GM19025 (cell line): ENCODE measurements around the gene WDR74.
A peak's percentile ranks its signal among the peaks of the same experiment; 100 is the strongest.
"Not testable (repeated sequence)": the region's sequence is repeated elsewhere in the genome, so short reads cannot be mapped to it uniquely, and the experiment has no call there.

Experiments used
- ATAC-seq: cut with Tn5 transposase; IDR thresholded peaks from one replicate; pipeline ENCODE4 v1.9.1; 2021; ENCODE audit warnings: mild to moderate bottlenecking, low read depth, moderate library complexity; ENCODE audit not compliant: unreplicated experiment

Gene WDR74

DNA sequence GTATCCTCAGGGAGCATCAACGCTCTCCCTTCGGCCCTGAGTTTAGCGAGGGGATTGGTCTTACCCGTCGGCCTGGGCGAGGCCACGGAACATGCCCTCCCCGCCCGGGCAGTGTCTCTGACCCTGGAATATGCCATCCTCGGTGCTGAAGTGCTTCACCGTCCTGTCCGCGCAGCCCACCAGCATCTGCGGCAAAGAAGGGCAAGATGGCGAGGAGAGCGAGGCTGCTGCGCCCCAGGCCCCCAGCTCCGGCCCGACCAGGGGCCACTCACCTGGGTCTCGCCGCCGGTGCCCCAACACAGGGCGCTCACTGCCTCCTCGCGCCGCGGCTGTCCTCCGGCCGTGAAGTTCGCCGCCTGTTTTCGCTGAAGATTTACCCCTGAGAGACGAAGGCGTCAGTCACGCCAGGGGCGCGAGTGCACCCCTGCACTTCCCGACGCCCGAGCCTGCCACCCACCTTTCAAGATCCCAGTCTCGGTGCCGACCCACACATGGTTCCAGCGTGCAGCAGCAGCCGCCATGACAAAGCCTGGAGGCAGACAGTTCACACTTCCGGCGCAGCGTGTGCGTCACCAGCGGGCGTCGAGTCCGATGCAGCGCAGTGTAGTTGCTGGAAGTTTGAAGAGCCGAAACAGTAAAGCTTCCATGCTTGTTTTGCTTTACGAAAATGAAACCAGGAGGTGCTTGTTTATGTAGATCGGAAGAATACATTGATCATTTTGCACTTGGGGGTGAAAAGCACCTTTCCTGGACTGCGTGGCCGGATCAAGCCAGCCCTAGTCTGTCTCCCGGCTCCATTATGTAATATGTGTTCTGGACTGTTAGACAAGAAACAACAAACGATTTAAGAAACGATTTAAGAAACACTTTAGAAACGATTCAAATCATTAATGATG is at the start of gene WDR74:
TSS of gene WDR74 (minus strand) at position 541 of the 896 bp plus-strand sequence. CDS start at position 521, 20 bp downstream.
- peak; percentile 40 for ATAC-seq

DNA sequence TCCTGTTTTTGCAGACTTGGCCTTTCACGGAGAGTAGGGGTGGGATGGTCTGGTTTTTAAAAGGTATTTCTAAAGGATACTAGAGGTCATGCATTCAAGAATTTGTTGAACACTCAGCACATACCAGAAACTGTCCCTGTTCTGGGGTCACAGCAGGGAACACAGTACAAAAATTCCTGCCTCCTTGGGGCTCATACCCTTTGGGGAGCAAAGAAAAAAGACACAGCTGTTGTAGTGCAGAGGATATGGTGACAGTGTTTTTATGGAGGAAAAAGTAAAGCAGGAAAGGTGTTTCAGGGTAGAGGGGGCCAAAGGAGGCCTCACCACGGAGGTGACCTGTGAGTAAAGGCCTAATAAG is 49.7 kb upstream of the WDR74 start:
- no peak for ATAC-seq

DNA sequence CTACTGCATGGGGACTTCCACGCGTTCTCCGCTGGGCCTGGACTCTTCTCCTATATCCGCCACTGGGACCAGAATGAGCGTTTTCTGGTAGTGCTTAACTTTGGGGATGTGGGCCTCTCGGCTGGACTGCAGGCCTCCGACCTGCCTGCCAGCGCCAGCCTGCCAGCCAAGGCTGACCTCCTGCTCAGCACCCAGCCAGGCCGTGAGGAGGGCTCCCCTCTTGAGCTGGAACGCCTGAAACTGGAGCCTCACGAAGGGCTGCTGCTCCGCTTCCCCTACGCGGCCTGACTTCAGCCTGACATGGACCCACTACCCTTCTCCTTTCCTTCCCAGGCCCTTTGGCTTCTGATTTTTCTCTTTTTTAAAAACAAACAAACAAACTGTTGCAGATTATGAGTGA is 49.0 kb upstream of the WDR74 start:
- ATAC-seq = no peak

DNA sequence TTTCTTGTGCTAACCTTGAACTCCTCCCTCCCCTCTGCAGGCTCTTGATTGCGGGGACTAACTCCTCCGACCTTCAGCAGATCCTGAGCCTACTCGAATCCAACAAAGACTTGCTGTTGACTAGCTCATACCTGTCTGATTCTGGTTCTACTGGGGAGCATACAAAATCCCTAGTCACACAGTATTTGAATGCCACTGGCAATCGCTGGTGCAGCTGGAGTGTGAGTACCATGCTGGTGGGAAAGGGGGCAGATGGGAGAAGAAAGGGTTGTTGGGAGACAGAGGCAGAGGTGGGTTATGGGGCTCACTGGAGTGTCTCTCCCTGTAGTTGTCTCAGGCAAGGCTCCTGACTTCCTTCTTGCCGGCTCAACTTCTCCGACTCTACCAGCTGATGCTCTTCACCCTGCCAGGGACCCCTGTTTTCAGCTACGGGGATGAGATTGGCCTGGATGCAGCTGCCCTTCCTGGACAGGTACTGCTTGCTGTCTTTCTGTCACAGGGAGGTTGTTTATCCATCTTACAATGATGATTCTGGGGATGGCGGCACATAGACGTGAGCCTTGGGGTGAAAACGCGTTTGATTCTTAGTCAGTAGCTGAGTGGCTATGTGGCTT is 45.9 kb upstream of the WDR74 start:
- no peak for ATAC-seq

DNA sequence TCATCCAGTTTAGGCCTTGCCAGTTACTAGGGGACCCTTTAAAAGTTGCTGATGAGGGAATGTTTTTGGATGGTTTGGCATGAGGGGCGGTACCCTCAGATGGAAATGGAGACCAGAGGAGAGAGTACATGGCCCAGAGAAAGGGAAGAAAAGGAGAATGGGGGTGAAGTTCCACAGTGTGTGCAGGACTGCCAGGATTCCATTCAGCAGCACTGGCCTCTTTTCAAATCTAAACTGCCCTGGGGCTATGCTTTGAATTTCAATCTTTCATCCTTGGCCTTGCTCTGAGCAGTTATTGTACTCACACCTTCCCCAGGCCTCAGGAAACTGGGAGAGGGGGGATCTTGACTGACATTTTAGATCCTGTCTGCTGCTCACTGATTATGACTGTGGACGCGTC is 44.3 kb upstream of the WDR74 start:
- no peak for ATAC-seq

DNA sequence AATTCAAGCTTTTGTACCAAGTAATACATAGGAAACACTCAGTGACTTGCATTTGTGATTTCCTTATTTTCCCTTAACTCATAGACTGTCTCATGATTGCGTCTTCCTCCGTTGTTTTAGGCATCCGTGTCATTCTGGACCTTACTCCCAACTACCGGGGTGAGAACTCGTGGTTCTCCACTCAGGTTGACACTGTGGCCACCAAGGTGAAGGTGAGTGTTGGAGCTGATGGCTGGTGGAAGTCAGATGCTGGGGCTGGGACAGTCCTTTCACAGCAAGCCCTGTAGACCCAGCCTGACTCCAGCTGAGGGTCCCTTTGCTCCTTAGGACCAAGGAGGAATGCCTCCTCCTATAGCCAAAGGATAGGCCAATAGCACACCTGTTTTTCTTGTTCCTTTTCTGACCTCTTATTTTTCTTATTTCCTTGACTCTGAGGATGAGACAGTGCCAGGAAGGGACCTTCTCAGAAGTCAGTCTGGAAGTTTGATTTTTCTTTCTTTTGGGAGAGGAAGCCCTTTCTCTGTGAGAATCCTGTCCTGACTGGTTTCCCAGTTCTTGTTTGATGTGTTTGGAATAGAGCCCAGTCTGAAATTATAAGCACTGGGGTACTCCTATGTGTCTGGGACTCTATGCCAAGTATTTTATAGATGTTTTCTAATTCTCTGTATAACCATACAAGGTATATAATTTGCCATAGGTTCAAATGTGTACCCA is 43.6 kb upstream of the WDR74 start:
- no peak for ATAC-seq

DNA sequence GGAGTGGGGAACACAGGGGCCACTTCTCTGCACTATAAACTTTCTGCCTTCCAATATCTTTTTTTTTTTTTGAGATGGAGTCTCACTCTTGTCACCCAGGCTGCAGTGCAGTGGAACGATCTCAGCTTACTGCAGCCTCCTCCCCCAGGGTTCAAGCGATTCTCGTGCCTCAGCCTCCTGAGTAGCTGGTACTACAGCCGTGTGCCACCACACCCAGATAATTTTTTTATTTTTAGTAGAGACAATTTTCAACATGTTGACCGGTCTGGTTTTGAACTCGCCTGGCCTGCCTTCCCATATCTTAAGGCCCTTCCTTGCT is 43.0 kb upstream of the WDR74 start:
- no peak for ATAC-seq

- peak; percentile 26 for ATAC-seq
Observed at GRCh38 chr11:62881579-62882430, 42.4 kb upstream of the WDR74 start.

- peak; percentile 64 for ATAC-seq
Observed at GRCh38 chr11:62880803-62881578, 41.6 kb upstream of the WDR74 start, which contains the start of gene SLC3A2. Gene SLC3A2 (plus strand): TSS chr11:62880896. CDS start chr11:62881024, 128 bp downstream.

DNA sequence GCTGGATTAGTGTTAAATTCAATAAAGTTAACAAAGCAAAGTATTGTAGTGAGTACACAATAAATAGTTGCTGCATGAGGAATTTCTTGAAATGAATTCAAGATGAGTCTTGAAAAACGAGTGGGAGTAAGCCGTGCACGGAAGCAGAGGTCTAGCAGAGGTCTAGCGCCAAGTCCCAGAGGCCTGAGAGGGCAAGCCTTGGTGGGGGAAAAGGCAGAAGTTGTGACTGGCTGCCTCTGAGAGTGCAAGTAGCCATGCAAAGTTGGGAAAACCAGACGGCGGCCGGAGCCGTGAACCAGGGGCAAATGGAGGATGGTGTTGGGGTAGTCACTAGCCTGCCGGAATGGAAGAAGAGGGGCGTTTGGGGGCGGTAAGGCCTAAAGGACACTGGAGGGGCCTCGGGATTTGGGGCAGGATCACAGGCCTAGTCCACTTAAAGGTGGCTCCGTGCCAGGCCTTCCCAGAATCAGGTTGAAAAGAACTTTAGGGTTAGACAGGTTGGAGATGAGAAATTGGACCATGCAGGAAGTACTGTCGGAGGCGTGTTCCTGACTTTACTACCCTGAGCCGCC is 40.9 kb upstream of the WDR74 start:
- ATAC-seq = peak; percentile 7

DNA sequence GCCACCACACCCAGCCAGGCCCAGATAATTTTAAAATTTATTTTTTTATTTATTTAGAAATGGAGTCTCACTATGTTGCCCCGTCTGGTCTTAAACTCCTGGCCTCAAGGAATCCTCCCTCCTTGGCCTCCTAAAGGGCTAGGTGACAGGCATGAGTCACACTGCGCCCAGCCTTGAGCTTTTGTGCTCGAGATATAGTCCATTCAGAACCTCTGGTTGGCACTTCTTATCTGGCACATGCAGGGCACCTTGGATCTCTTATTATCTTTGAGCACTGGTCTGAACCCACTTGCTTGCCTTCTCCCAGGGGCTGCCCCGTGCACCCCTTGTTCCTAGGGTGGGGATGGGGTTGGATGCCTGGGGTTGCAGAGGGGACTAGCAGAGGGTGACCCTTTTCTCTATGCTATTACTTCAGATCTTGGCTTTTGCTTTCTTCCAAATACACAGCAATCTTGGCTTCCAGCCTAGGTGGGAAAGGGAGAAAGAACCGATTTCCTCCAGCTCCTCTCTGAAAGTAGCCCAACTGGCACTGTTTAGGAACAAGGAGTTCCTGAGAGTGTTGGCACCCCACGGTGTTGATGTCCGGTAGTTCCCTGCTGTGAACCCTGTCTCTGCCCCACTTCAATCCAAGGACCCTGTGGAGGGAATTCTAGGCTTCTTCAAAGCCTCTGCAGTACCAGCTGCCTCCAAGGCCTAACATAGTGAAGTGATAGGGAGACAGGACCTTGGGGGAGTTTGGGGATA is 40.0 kb upstream of the WDR74 start:
- ATAC-seq = no peak

- no peak for ATAC-seq
Observed at GRCh38 chr11:62876712-62877111, 37.3 kb upstream of the WDR74 start.

- no peak for ATAC-seq
Observed at GRCh38 chr11:62875698-62876478, 36.5 kb upstream of the WDR74 start.

GRCh38 chr11:62874851-62875250 is 35.5 kb upstream of the WDR74 start:
- ATAC-seq = no peak

DNA sequence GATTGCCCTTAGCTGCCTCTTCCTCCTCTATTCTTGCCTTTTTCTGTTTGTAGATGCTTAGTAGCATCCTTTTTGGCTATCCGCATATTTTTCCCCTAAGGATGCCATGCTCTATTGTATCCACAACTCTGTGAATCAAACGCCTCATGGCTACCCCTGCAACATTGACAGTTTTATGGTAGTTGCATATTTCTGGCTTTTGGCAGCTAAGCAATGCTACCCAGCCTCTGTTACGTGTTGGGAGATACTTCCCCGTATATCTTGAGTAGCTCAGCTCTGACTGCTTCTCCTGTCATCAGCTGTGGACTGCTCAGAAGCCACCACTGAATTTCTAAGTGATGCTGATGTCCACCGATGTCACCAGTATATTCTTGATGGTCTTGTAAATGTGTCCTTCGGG is 26.2 kb upstream of the WDR74 start:
- no peak for ATAC-seq

DNA sequence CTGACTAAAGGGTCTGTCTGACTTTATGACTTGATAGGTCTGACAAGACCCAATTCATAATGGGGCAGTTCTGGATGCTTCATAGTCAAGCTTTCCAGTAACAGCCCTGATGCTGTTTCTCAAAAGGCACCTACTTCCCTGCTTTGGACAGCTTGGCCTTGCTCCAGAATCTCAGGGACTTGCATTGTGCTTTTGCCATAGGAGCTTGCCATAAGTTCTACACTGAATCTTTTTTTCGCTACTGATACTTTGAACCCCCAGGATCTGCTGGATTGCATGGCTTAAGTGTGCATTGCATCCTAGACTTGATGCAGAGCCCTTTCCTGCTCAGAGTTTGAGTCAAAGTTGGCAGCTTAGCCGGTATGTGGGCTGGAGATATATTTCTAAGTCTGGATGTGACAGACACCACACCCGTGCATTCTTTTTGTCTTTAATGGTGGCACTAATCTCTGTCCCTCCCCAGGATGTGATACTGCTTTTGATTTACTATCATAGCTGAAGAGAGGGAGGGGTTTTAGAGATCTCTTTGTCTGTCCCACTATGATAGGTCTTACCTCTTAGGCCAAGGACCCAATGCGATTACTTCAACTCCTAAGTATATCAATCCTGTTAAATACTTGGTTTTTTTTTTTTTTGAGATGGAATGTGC is 24.4 kb upstream of the WDR74 start:
- ATAC-seq = no peak

DNA sequence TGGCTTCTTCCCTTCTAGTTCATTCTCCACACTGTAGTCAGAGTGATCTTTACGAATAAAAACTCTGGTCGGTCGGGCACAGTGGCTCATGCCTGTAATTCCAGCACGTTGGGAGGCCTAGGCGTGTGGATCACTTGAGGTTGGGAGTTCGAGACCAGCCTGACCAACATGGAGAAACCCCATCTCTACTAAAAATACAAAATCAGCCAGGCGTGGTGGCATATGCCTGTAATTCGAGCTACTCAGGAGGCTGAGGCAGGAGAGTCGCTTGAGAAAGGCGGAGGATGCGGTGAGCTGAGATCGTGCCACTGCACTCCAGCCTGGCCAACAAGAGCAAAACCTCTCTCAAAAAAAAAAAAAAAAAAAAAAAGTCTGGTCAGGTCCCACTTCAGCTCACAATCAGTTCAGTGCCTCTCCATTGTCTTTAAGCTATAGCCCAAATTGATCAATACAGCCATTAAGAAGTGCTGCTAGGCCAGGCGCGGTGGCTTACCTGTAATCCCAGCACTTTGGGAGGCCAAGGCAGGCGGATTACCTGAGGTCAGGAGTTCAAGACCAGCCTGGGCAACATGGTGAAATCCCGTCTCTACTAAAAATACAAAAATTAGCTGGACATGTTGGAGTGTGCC is 22.3 kb upstream of the WDR74 start:
- not testable (repeated sequence) for ATAC-seq
